ENCODE measurements around the gene SMPX.

SMPX gene

GRCh38 chrX:21708116-21708515, 49.8 kb downstream of the SMPX start:
- DNase-seq, result no peak

GRCh38 chrX:21705225-21705624, 52.7 kb downstream of the SMPX start:
- DNase-seq, result no peak

GRCh38 chrX:21702725-21703124, 55.2 kb downstream of the SMPX start:
- no peak for DNase-seq

GRCh38 chrX:21700967-21701366, 56.9 kb downstream of the SMPX start:
- DNase-seq, result no peak

GRCh38 chrX:21700275-21700674, 57.6 kb downstream of the SMPX start:
- DNase-seq, result no peak

GRCh38 chrX:21699136-21699535, 58.8 kb downstream of the SMPX start:
- no peak for DNase-seq

- DNase-seq, result no peak
Observed at GRCh38 chrX:21698272-21698671, 59.6 kb downstream of the SMPX start.

- no peak for DNase-seq
Observed at GRCh38 chrX:21691512-21692018, 66.4 kb downstream of the SMPX start.

- DNase-seq, result no peak
Observed at GRCh38 chrX:21683941-21684340, 74.0 kb downstream of the SMPX start.

GRCh38 chrX:21678048-21678612, 79.8 kb downstream of the SMPX start:
- DNase-seq, result no peak

GRCh38 chrX:21675931-21676330, 82.0 kb downstream of the SMPX start:
- no peak for DNase-seq

GRCh38 chrX:21674430-21675186, 83.3 kb downstream of the SMPX start:
- DNase-seq, result no peak

GRCh38 chrX:21666679-21667078, 91.2 kb downstream of the SMPX start:
- no peak for DNase-seq

- no peak for DNase-seq
Observed at GRCh38 chrX:21666252-21666651, 91.7 kb downstream of the SMPX start.

- DNase-seq, result no peak
Observed at GRCh38 chrX:21662761-21663160, 95.2 kb downstream of the SMPX start.

GRCh38 chrX:21661316-21661715, 96.6 kb downstream of the SMPX start:
- no peak for DNase-seq

GRCh38 chrX:21660156-21660555, 97.8 kb downstream of the SMPX start:
- no peak for DNase-seq

GRCh38 chrX:21659320-21659719, 98.6 kb downstream of the SMPX start:
- no peak for DNase-seq

- DNase-seq, result no peak
Observed at GRCh38 chrX:21658746-21659145, 99.2 kb downstream of the SMPX start.

- no peak for DNase-seq
Observed at GRCh38 chrX:21658152-21658737, 99.7 kb downstream of the SMPX start, which contains the start of gene KLHL34. TSS of gene KLHL34 (minus strand) at chrX:21658330. CDS start at chrX:21657788, 542 bp downstream.

GRCh38 chrX:21657318-21658151, 100.4 kb downstream of the SMPX start:
- DNase-seq, result no peak

GRCh38 chrX:21656587-21657317, 101.2 kb downstream of the SMPX start:
- DNase-seq, result no peak
